ENCODE results near the gene KIF1B.

The KIF1B gene

DNA sequence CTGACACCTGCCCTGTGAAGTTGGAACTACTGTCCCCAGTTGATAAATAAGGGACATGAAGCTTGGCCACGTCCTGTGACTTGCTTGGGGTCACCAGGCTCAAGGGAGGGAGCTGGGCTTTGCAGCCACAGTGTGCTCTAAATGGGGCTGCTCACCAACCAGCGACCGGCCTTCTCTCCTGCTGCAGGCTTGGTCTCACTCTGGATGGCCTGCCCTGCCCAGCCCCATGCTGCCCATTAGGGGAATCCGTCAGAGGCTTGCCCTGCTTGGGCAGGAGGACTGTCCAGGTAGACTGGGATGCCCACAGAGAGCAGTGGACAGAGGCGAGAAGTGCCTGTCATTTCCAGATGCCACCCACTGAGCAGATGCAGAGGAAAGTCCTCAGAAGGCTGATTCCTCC is 218.6 kb downstream of the KIF1B start:
- no peak for DNase-seq

DNA sequence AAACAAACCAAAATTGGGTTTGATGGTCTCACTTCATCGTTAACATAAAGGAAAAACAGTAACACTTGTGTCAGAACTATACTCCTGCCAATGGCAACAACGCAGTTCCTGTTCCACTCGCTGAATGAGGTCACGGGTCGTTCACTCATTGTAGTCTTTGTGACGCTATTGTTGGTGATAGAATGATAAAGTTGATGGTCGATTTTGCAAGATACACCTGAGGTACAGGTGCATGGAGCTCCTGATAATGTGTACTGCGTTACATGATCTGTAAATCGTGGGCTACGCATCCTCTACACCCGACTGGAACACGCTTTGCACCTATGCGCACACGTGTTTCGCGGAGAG is 219.5 kb downstream of the KIF1B start:
- DNase-seq = peak; percentile 59 to 74 (median 73)

DNA sequence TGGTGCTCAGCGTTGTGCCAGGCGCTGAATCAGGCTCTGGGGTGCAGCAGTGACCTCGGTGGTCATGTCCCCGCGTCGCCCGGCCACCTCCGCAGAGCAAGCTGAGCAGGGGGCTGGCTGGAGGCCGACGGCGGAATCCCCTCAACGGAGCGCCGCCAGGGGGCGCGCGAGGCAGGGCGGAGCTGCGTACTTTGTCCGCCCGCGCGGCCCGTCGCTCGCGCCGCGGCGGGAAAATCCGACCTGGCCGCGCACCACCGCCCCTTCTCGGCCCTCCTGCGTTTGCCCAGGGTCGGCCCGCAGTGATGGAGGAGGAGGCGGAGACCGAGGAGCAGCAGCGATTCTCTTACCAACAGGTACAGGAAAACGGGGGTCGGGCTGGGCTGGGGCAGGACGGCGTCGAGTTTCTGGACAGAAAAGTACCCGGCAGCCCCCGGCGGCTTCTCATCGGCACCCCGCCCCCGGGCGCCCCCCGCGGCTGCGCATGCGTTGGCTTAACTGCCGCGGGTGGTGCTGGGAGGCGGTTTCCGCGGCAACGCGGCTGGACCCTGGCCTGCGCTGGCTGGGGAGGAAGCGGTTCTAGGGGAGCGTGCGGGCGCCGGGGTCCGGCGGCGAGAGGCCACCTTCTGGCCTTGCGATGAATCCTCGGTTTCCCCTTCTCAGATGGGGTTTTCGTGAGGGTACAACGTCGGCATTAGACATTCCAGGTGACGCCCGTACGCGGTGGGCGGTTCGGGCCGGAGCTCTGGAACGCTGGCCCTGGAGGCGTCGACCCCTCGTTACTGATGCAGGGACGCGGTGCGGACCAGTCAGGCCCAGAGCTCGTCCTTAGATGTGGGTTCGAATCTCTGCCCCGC is 220.1 kb downstream of the KIF1B start, which contains the start of gene CENPS:
Gene CENPS, plus strand, starts transcription at position 218 of the 854 bp plus-strand sequence. Its CDS starts 85 bp downstream, at position 303.
- DNase-seq = peak; percentile 92 to 98 (median 95)

Measured in suppressor macrophage treated with lipopolysaccharide for 1 hour (primary cell).